Psoas muscle (tissue), 8 donors: ENCODE data around the gene ZBTB22. TPM values are rescaled to one million over a fixed set of nuclear protein-coding genes. Genes with fewer than 3 reads are reported as not detected.
A peak's percentile ranks its signal among the peaks of the same experiment; 100 is the strongest.

Source experiments
- ATAC-seq, 4 donors: fragments of 200-7000 bp; cut with Tn5 transposase; one replicate each; pipeline ENCODE4 v1.9.1; 2020; ENCODE audit warnings: moderate library complexity in 3 of 4, mild to moderate bottlenecking in 2 of 4
- DNase-seq, 2 donors: peaks; one replicate each; pipeline ENCODE4 v3.0.0-alpha.2; 2020
- H3K27ac ChIP-seq: fragments of 200-600 bp; one replicate; pipeline ENCODE4 v1.8.0; 2022
- H3K27me3 ChIP-seq, 3 donors: fragments of 200-600 bp in 1 of 3; one replicate each; pipeline versions ENCODE4 v1.6.1 to v1.8.0; 2013 to 2022; ENCODE audit warnings: low read length in 2 of 3, mild to moderate bottlenecking in 2 of 3, moderate library complexity in 1 of 3; ENCODE audit not compliant: insufficient read depth in 3 of 3
- H3K36me3 ChIP-seq, 2 donors: fragments of 200-600 bp in 1 of 2; one replicate each; pipeline versions ENCODE4 v1.6.1 to v1.8.0; 2013 to 2022; ENCODE audit warnings: low read depth in 1 of 2, mild to moderate bottlenecking in 1 of 2, moderate library complexity in 1 of 2; ENCODE audit not compliant: insufficient read depth in 1 of 2
- H3K4me1 ChIP-seq: fragments of 200-600 bp; one replicate; pipeline ENCODE4 v1.8.0; 2022
- H3K4me3 ChIP-seq: fragments of 200-600 bp; one replicate; pipeline ENCODE4 v1.8.0; 2022; ENCODE audit warnings: mild to moderate bottlenecking
- H3K9me3 ChIP-seq: fragments of 200-600 bp; one replicate; pipeline ENCODE4 v1.8.0; 2022
- CTCF ChIP-seq: fragments of 200-600 bp; IDR thresholded peaks from one replicate; pipeline ENCODE4 v1.8.0; 2022; ENCODE audit warnings: antibody characterized with exemption
- WGBS, 3 donors: extraction: QIAGEN DNeasy Blood & Tissue Kit; methylation state at CpG; one replicate each; pipeline versions ENCODE4 v1.1.6 to v1.1.7; 2013; 5-methylcytosine and 5-hydroxymethylcytosine counted together
- intact Hi-C, 2 donors: fragments of 100-400 bp; cut with DNase I; formaldehyde crosslinking; loops; one replicate each; pipeline versions ENCODE4 v1.11.0 to v1.14.2; 2022
- polyA plus RNA-seq, 3 donors: library from polyadenylated mRNA; stranded (reverse); fragments of 200-250 nt; gene quantifications; one replicate each; pipeline ENCODE4 v1.2.3, GENCODE V29; 2013
- total RNA-seq, 4 donors: library from RNA; stranded (reverse); fragmentation: NEBNext Ultra II Directional in 2 of 4; extraction: Animal tissue kit (Norgen Biotek cat#: 25700) in 2 of 4; gene quantifications; one replicate each; pipeline versions ENCODE4 v1.2.1 to v1.2.4, GENCODE V29; 2021 to 2023
- donor health status: healthy with polysubstance abuse.
- donor health status: DM: no; HTN: no; CAD: no; lungs with moderate emphysema.
- donor health status: Bipolar disorder and iron deficiency.
- donor health status: healthy.
- donor health status: DM: yes; HTN: yes; CAD: no.
- donor health status: DM: no; HTN: no; CAD: no.
- donor health status: DM: no; HTN: no; CAD: no.
- donor health status: DM: yes; HTN: yes; CAD: no.

ZBTB22 gene
- total and polyA plus RNA-seq, 7 donors, result 4.7 to 19.7 (median 8.4) TPM

- Histone ChIP-seq H3K36me3 (peaks cover 8 to 27% of the 10 kb centered on the region in 2 donors), H3K27me3 (no peaks in the 10 kb centered on the region), H3K4me1 (peaks cover 44% of the 10 kb centered on the region), H3K4me3 (peak overlapping the region; percentile 98), H3K27ac (peak overlapping the region; percentile 91), H3K9me3 (no peaks in the 10 kb centered on the region)
- 31 to 35% (median 34%) methylated on average over 47 of the region's 47 CpGs for WGBS, 3 donors
- intact Hi-C loops, result loop anchor here (2.0 to 5.0 kb wide), 2 partner anchors 14 to 38 kb away; partner anchors contain the start of gene B3GALT4 (in 1 of the 2)
- DNase-seq (peak; percentile 52 to 75), ATAC-seq (no peak)
- no peak for TF ChIP-seq CTCF
These were observed 2.4 kb downstream of the ZBTB22 start for GRCh38 chr6:33314943-33315792.

GRCh38 chr6:33314515-33314942 lies 3.0 kb downstream of the ZBTB22 start:
- peak in 2 of 4 donors; percentile 12 to 23 for ATAC-seq
- no peak for TF ChIP-seq CTCF
- H3K4me1 ChIP-seq, result peaks cover 40% of the 10 kb centered on the region
- DNase-seq, result peak; percentile 62 to 68
- peak overlapping the region; percentile 98 for H3K4me3 ChIP-seq
- H3K27ac ChIP-seq, result peak overlapping the region; percentile 91
- intact Hi-C loops, result loop anchor here (2.0 to 5.0 kb wide), 2 partner anchors 14 to 37 kb away; partner anchors contain the start of gene B3GALT4 (in 1 of the 2)
- 3 to 5% (median 3%) methylated on average over 10 of the region's 10 CpGs for WGBS, 3 donors
- peaks cover 3 to 24% of the 10 kb centered on the region in 2 donors for H3K36me3 ChIP-seq
- H3K27me3 ChIP-seq, result no peaks in the 10 kb centered on the region
- no peaks in the 10 kb centered on the region for H3K9me3 ChIP-seq

- WGBS, 3 donors, result 0 to 1% (median 0%) methylated on average over 42 to 47 of the region's 47 CpGs
- Histone ChIP-seq H3K4me1 (peaks cover 40% of the 10 kb centered on the region), H3K36me3 (peaks cover 2 to 21% of the 10 kb centered on the region in 2 donors), H3K27ac (peak within 1 kb of the TSS; percentile 91), H3K9me3 (no peaks in the 10 kb centered on the region), H3K4me3 (peak within 1 kb of the TSS; percentile 98), H3K27me3 (no peaks in the 10 kb centered on the region)
- DNase-seq (peak; percentile 55 to 76), ATAC-seq (peak; percentile 2 to 31 (median 18))
- intact Hi-C loops, result loop anchor here (2.0 to 5.0 kb wide), 2 partner anchors 13 to 37 kb away; partner anchors contain the start of gene B3GALT4 (in 1 of the 2)
- no peak for TF ChIP-seq CTCF
These were observed 3.6 kb downstream of the ZBTB22 start, which contains the start of gene TAPBP for GRCh38 chr6:33313709-33314514. TSS of gene TAPBP (minus strand) at chr6:33314078. CDS start at chr6:33314041, 37 bp downstream.

GRCh38 chr6:33313105-33313708 lies 4.3 kb downstream of the ZBTB22 start:
- ATAC-seq, result peak in 2 of 4 donors; percentile 3 to 5
- H3K36me3 ChIP-seq, result peaks cover 0 to 17% of the 10 kb centered on the region in 2 donors
- peak overlapping the region; percentile 98 for H3K4me3 ChIP-seq
- DNase-seq, result peak; percentile 53 to 65
- no peaks in the 10 kb centered on the region for H3K27me3 ChIP-seq
- TF ChIP-seq CTCF, result no peak
- H3K27ac ChIP-seq, result peak overlapping the region; percentile 91
- peaks cover 33% of the 10 kb centered on the region for H3K4me1 ChIP-seq
- H3K9me3 ChIP-seq, result no peaks in the 10 kb centered on the region
- WGBS, 3 donors, result 1 to 2% (median 1%) methylated on average over 29 to 33 of the region's 33 CpGs
- intact Hi-C loops, result loop anchor here in 1 of 2 donors (5.0 kb wide), 1 partner anchor 36 kb away; the partner anchor contains the start of gene B3GALT4
